T-cell (primary cell): ENCODE data around the gene DAB2IP. TPM values are rescaled to one million over a fixed set of nuclear protein-coding genes. Genes with fewer than 3 reads are reported as not detected.

Experiments
- ATAC-seq, 4 experiments: fragments of 200-7000 bp in 3 of 4; fragments of 150-1000 bp in 1 of 4; cut with Tn5 transposase; replicated peaks in 1 of 4; 1 replicate in 3 of 4; 2 replicates in 1 of 4; pipeline ENCODE4 v1.10.0; 2021; ENCODE audit warnings: moderate library complexity in 3 of 4, mild to moderate bottlenecking in 2 of 4, moderate number of reproducible peaks in 1 of 4
- CTCF ChIA-PET, 2 donors: fragments of 300-600 bp; sonication (Branson Sonifier 250); formaldehyde crosslinking; loops; one replicate each; lab custom pipeline; 2022; ENCODE audit warnings: antibody characterized with exemption in 2 of 2; lab: Charles Lee
- POLR2A ChIA-PET, 2 donors: fragments of 300-600 bp; sonication (Branson Sonifier 250); formaldehyde crosslinking; loops; one replicate each; lab custom pipeline; 2022; ENCODE audit warnings: antibody characterized with exemption in 2 of 2; lab: Charles Lee
- DNase-seq, 35 experiments: peaks; one replicate each; pipeline versions ENCODE4 v3.0.0 to v3.0.0-alpha.2; 2013 to 2023
- H3K27ac ChIP-seq: one replicate; pipeline ENCODE4 v1.5.1; 2013; ENCODE audit warnings: low read length
- H3K27me3 ChIP-seq, 2 experiments: replicated peaks in 1 of 2; 1 replicate in 1 of 2; 2 replicates in 1 of 2; pipeline versions ENCODE4 v1.6.1 to v1.7.0; 2013; ENCODE audit warnings: low read length in 1 of 2, mixed read lengths in 1 of 2; ENCODE audit not compliant: control insufficient read depth in 2 of 2, insufficient read depth in 2 of 2; ENCODE audit errors: extremely low read depth in 1 of 2
- H3K36me3 ChIP-seq, 2 donors: 1 replicate in 1 of 2; 2 replicates in 1 of 2; pipeline versions ENCODE4 v1.6.1 to v1.7.0; 2013; ENCODE audit warnings: low read length in 1 of 2; ENCODE audit not compliant: control insufficient read depth in 2 of 2, insufficient read depth in 1 of 2; ENCODE audit errors: extremely low read depth in 1 of 2
- H3K4me1 ChIP-seq, 2 experiments: 1 replicate in 1 of 2; 2 replicates in 1 of 2; pipeline versions ENCODE4 v1.6.1 to v1.7.0; 2013; ENCODE audit warnings: low read length in 2 of 2, mixed read lengths in 1 of 2; ENCODE audit not compliant: insufficient read depth in 2 of 2, control insufficient read depth in 1 of 2; ENCODE audit errors: extremely low read depth in 1 of 2
- H3K4me3 ChIP-seq, 2 donors: 1 replicate in 1 of 2; 2 replicates in 1 of 2; pipeline versions ENCODE4 v1.5.1 to v1.7.0; 2013; ENCODE audit warnings: mild to moderate bottlenecking in 2 of 2, low read length in 1 of 2, moderate library complexity in 1 of 2; ENCODE audit not compliant: control insufficient read depth in 1 of 2; ENCODE audit errors: extremely low read depth in 1 of 2
- H3K9me3 ChIP-seq: 2 replicates; pipeline ENCODE4 v1.7.0; 2013
- H3K27ac Mint-ChIP-seq, 2 donors: one replicate each; pipeline ENCODE4 v1.8.0; 2020 to 2021; ENCODE audit warnings: mild to moderate bottlenecking in 2 of 2, mixed read lengths in 2 of 2
- H3K27me3 Mint-ChIP-seq, 2 donors: one replicate each; pipeline ENCODE4 v1.8.0; 2021 to 2022; ENCODE audit warnings: mixed read lengths in 2 of 2
- H3K36me3 Mint-ChIP-seq: one replicate; pipeline ENCODE4 v1.8.0; 2021; ENCODE audit warnings: mixed read lengths
- H3K4me1 Mint-ChIP-seq, 3 donors: one replicate each; pipeline ENCODE4 v1.8.0; 2020 to 2022; ENCODE audit warnings: mixed read lengths in 3 of 3, mild to moderate bottlenecking in 1 of 3
- H3K4me3 Mint-ChIP-seq, 3 donors: one replicate each; pipeline ENCODE4 v1.8.0; 2020 to 2022; ENCODE audit warnings: mild to moderate bottlenecking in 3 of 3, mixed read lengths in 3 of 3, moderate library complexity in 3 of 3
- H3K9me3 Mint-ChIP-seq, 3 donors: one replicate each; pipeline ENCODE4 v1.8.0; 2020 to 2022; ENCODE audit warnings: mixed read lengths in 3 of 3
- WGBS: methylation state at CpG from one replicate; pipeline ENCODE4 v1.1.5; 2013; ENCODE audit warnings: missing lambda C conversion rate; ENCODE audit not compliant: insufficient coverage; 5-methylcytosine and 5-hydroxymethylcytosine counted together
- total RNA-seq, 35 experiments: library from RNA in 6 of 35; stranded (reverse) in 6 of 35; fragments of 120-200 nt in 1 of 35; gene quantifications; one replicate each; pipeline versions ENCODE4 v1.2.1 to v1.2.4 and lab custom pipeline; 2013 to 2026

DAB2IP gene
- total RNA-seq, 5 donors from 2014 or later (not counting 1 experiment from before 2014, with no cell fraction given): 0.22 to 0.53 (median 0.34) TPM; not detected in 1

DNA sequence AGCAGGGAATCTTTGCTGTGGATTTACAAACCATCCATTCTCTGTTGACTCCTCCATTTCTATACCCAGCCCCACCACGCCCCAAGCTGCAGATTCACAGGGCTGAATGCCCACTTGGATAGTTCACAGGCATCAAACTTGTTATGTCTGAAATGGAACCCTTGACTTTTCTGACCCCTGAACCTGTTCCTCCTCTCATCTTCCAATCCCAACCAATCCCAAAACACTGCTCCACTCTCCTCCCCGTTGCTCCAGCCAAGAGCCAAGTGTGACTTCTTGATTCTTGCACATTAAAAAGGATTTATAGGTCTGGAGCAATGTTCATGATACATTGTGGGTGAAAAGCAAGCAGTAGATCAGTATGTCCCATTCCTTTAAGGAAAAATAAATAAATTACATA lies 145.6 kb downstream of the DAB2IP start:
- H3K4me3 ChIP-seq: no peak overlapping the region
- H3K36me3 ChIP-seq: no peaks in the 10 kb centered on the region
- no peak overlapping the region for H3K27ac Mint-ChIP-seq
- H3K27ac ChIP-seq: no peak overlapping the region
- no peak overlapping the region for H3K4me3 Mint-ChIP-seq
- DNase-seq (no peak), ATAC-seq (no peak)
- peaks cover 0 to 5% of the 10 kb centered on the region in 2 donors for H3K27me3 Mint-ChIP-seq
- H3K9me3 Mint-ChIP-seq: no peaks in the 10 kb centered on the region
- H3K36me3 Mint-ChIP-seq: no peaks in the 10 kb centered on the region
- H3K4me1 Mint-ChIP-seq: no peaks in the 10 kb centered on the region
- H3K27me3 ChIP-seq: peaks cover 0 to 4% of the 10 kb centered on the region in 2 experiments
- H3K4me1 ChIP-seq: no peaks in the 10 kb centered on the region
- ChIA-PET POLR2A (no interaction called here), CTCF (no interaction called here)
- H3K9me3 ChIP-seq: no peaks in the 10 kb centered on the region
- WGBS: 45% methylated on average over 1 of the region's 2 CpGs

DNA sequence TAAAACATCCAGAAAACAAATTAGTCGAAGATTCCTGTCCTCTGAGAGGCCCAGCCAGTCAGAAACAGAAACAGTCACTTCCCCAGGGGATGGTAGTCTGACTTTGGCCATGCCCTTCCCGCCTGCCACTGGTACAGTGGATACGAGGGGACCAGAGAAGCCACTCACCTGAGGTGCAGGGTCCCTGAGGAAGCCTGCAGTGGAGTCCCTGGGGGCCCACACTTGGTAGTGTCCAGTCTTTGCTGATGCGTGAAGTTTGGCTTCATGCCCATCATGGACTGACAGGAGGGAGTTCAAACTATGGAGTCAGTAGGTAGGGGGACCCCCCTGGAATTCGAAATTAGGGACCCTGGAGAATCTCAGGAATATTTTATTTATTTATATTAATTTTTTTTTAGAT lies 147.5 kb downstream of the DAB2IP start:
- WGBS: 50% methylated on average over 2 of the region's 5 CpGs
- H3K36me3 Mint-ChIP-seq: no peaks in the 10 kb centered on the region
- Histone ChIP-seq H3K4me1 (no peaks in the 10 kb centered on the region), H3K27me3 (peaks cover 0 to 4% of the 10 kb centered on the region in 2 experiments), H3K36me3 (no peaks in the 10 kb centered on the region), H3K9me3 (no peaks in the 10 kb centered on the region), H3K4me3 (no peak overlapping the region), H3K27ac (no peak overlapping the region)
- POLR2A ChIA-PET: no interaction called here
- no peak overlapping the region for H3K4me3 Mint-ChIP-seq
- H3K27ac Mint-ChIP-seq: no peak overlapping the region
- ATAC-seq: no peak
- CTCF ChIA-PET: no interaction called here
- DNase-seq: no peak
- no peaks in the 10 kb centered on the region for H3K4me1 Mint-ChIP-seq
- peaks cover under 1% of the 10 kb centered on the region in 3 donors for H3K9me3 Mint-ChIP-seq
- peaks cover 0 to 11% of the 10 kb centered on the region in 2 donors for H3K27me3 Mint-ChIP-seq

DNA sequence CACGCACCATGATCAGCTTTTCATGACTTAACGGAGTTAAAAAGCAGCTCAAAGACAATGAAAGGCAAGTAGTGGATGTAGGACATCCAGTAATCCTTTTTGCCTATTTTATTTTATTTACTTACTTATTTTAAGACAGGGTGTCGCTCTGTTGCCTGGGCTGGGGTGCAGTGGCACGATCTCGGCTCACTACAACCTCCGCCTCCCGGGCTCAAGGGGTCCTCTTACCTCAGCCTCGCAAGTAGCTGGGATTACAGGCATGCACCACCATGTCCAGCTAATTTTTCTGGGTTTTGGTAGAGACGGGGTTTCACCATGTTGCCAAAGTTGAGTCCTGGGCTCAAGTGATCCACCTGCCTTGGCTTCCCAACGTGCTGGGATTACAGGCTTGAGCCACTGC lies 148.9 kb downstream of the DAB2IP start:
- H3K4me3 Mint-ChIP-seq: no peak overlapping the region
- ChIA-PET POLR2A (no interaction called here), CTCF (no interaction called here)
- peaks cover 0 to 14% of the 10 kb centered on the region in 2 donors for H3K27me3 Mint-ChIP-seq
- no peaks in the 10 kb centered on the region for H3K4me1 Mint-ChIP-seq
- ATAC-seq (no peak), DNase-seq (no peak)
- WGBS: 81% methylated on average over 6 of the region's 10 CpGs
- H3K27ac Mint-ChIP-seq: no peak overlapping the region
- no peaks in the 10 kb centered on the region for H3K9me3 ChIP-seq
- H3K4me3 ChIP-seq: no peak overlapping the region
- no peak overlapping the region for H3K27ac ChIP-seq
- H3K27me3 ChIP-seq: peaks cover 0 to 4% of the 10 kb centered on the region in 2 experiments
- no peaks in the 10 kb centered on the region for H3K4me1 ChIP-seq
- no peaks in the 10 kb centered on the region for H3K36me3 Mint-ChIP-seq
- H3K36me3 ChIP-seq: no peaks in the 10 kb centered on the region
- peaks cover 11 to 14% (median 13%) of the 10 kb centered on the region in 3 donors for H3K9me3 Mint-ChIP-seq

DNA sequence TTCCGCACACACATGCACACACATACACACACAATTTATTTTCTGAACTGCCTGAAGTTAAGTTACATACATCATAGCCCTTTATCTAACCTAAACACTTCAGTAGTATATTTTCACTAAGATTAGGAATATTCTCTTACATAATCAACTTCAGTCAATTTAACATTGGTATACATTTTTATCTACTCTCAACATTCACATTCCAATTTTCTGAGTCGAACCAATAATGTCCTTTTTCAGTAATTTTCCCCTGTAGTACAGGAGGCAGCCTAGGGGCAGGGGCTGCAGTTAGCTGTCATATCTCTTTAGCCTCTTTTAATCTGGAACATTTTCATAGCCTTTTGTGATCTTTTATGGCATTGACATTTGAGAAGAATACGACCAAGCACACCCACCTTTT lies 150.1 kb downstream of the DAB2IP start:
- Mint-ChIP-seq H3K36me3 (no peaks in the 10 kb centered on the region), H3K9me3 (peaks cover 11 to 14% (median 13%) of the 10 kb centered on the region in 3 donors), H3K4me1 (no peaks in the 10 kb centered on the region), H3K4me3 (no peak overlapping the region), H3K27ac (no peak overlapping the region), H3K27me3 (peaks cover 0 to 14% of the 10 kb centered on the region in 2 donors)
- H3K9me3 ChIP-seq: no peaks in the 10 kb centered on the region
- peaks cover 0 to 4% of the 10 kb centered on the region in 2 experiments for H3K27me3 ChIP-seq
- DNase-seq (no peak), ATAC-seq (no peak)
- no peak overlapping the region for H3K27ac ChIP-seq
- no peaks in the 10 kb centered on the region for H3K4me1 ChIP-seq
- no CpG with 5 or more reads among the region's 3 CpGs for WGBS
- no peak overlapping the region for H3K4me3 ChIP-seq
- ChIA-PET POLR2A (no interaction called here), CTCF (no interaction called here)
- H3K36me3 ChIP-seq: no peaks in the 10 kb centered on the region

DNA sequence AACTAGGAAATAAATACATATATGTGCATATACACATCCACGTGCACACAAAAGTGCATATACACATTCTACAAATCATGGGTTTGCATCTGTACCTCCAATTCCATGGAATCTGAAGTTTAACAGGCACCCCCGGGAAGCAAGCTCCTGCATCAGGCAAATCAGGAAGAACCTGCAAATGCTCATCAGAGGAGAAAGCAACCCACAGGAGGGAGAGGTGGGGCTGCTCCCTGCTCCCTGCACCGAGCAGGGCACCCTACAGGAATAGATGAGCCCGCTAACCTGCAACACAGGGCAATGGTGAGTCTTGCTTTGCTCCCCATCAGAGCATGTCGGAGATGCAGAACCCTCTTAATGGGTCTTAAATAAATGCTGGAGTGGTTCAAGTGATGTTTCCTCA lies 151.3 kb downstream of the DAB2IP start:
- peaks cover 0 to 7% of the 10 kb centered on the region in 2 experiments for H3K27me3 ChIP-seq
- H3K4me1 Mint-ChIP-seq: no peaks in the 10 kb centered on the region
- WGBS: 70% methylated on average over 4 of the region's 5 CpGs
- peaks cover 11 to 14% (median 13%) of the 10 kb centered on the region in 3 donors for H3K9me3 Mint-ChIP-seq
- peaks cover 0 to 14% of the 10 kb centered on the region in 2 donors for H3K27me3 Mint-ChIP-seq
- H3K27ac ChIP-seq: no peak overlapping the region
- H3K27ac Mint-ChIP-seq: no peak overlapping the region
- H3K36me3 Mint-ChIP-seq: no peaks in the 10 kb centered on the region
- ChIA-PET CTCF (no interaction called here), POLR2A (interaction anchor here in 1 of 2 donors (0.5 kb wide), 1 partner anchor 55 kb away, joined by 5 read pairs; no protein-coding TSS in a partner anchor)
- H3K36me3 ChIP-seq: no peaks in the 10 kb centered on the region
- H3K4me3 Mint-ChIP-seq: no peak overlapping the region
- no peaks in the 10 kb centered on the region for H3K4me1 ChIP-seq
- DNase-seq (no peak), ATAC-seq (no peak)
- H3K9me3 ChIP-seq: no peaks in the 10 kb centered on the region
- no peak overlapping the region for H3K4me3 ChIP-seq

DNA sequence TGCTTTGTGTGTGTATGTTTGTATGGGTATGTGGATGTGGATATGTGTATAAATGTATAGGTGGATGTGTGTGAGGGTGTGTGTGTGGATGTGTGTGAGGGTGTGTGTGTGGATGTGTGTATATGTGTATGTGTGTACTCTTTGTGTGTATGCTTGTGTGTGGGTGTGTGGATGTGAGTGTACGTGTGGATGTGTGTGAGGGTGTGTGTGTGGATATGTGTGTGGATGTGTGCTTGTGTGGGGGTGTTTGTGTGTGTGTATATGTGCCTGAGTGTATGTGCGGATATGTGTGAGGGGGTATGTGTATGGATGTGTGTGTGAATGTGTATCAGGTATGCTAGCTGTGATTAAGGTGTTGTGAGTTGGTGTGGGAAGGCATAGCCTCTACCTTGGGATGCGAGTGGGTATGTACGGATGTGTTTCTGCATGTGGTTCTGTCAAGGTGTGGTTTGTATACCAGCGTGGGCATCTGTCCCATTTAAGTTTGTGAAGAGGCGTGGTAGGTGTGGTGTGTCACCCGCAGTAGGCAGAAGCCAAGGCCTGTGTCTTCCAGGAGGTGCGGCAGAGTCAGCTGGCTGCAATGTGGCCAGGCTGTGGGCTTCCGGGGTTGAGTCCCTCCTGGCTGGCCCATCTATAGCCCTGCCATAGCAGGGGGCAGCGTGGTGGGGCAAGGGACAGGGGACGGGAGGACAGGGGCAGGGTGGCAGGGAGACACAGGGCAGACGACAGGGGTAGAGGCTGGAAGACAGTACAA lies 155.8 kb downstream of the DAB2IP start:
- WGBS: 39% methylated on average over 11 of the region's 12 CpGs
- ChIA-PET CTCF (no interaction called here), POLR2A (no interaction called here)
- no peak overlapping the region for H3K4me3 ChIP-seq
- H3K4me1 Mint-ChIP-seq: no peaks in the 10 kb centered on the region
- peaks cover 0 to 3% of the 10 kb centered on the region in 2 experiments for H3K27me3 ChIP-seq
- peaks cover 11 to 14% (median 13%) of the 10 kb centered on the region in 3 donors for H3K9me3 Mint-ChIP-seq
- H3K27ac ChIP-seq: no peak overlapping the region
- H3K36me3 ChIP-seq: no peaks in the 10 kb centered on the region
- DNase-seq: no peak
- H3K4me1 ChIP-seq: no peaks in the 10 kb centered on the region
- H3K27ac Mint-ChIP-seq: no peak overlapping the region
- no peaks in the 10 kb centered on the region for H3K36me3 Mint-ChIP-seq
- ATAC-seq: no peak
- no peak overlapping the region for H3K4me3 Mint-ChIP-seq
- no peaks in the 10 kb centered on the region for H3K9me3 ChIP-seq
- peaks cover 0 to 7% of the 10 kb centered on the region in 2 donors for H3K27me3 Mint-ChIP-seq
